HL-60/S4 (cell line): ENCODE results near the gene AQP12B.

Experiments used
- in situ Hi-C: fragments of 300-500 bp; cut with MboI; formaldehyde crosslinking; loops from 2 replicates; pipeline ENCODE4 v1.14.3; 2022; ENCODE audit warnings: low sequenced_read_pairs

AQP12B gene

GRCh38 chr2:240718896-240719490 is 36.3 kb upstream of the AQP12B start:
- in situ Hi-C loops = no loop called here

- in situ Hi-C loops = no loop called here
Measured at GRCh38 chr2:240717681-240718581, 35.2 kb upstream of the AQP12B start.

GRCh38 chr2:240717181-240717641 is 34.5 kb upstream of the AQP12B start:
- in situ Hi-C loops = no loop called here

GRCh38 chr2:240716130-240716798 is 33.6 kb upstream of the AQP12B start:
- in situ Hi-C loops = no loop called here

DNA sequence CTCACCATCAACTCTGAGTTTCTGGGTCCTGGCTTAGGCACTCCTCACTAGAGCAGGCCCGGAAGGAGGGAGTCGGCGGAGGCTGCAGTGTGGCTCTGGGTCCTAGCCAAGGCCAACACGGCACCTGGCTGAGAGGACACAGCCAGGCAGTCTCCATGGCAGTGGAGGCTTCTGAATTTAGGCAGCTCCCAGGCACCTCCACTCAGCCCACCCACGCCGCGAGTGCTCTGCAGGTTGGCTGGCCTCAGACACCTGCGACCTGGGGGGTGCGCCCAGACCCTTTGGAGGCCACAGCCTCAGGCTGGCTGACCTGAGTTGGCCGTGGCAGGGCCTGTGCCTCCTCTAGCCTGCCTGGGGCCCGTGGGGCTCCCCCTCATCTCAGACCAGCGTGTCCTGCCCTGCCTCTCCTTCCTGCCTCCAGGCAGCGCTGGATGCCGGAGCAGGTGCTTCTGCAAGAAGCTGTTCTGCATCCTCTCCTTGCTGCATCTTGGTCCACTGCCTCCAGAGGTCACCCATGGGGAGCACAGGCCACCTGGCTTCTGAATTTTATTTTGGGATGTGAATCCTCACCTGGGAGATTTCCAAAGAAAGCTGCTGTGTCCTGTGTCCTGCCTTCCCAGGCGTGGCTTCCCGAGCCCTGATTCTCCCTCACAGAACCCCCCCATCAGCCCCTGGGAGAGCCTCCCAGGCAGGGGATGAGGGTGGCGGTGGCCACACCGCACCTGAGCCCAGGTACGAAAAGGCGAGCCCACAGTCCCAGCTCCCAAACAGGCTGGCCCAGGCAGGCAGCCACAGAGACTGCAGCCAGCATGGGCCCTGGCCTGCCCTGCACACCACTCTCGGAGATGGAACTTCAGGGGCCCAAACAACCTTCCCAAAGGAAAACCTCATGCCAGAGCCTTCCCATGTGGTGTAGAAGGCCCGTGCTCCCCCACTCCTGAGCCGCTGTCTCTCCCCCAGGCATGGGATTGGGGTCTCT is 32.4 kb upstream of the AQP12B start:
- in situ Hi-C loops = no loop called here

GRCh38 chr2:240713928-240714746 is 31.5 kb upstream of the AQP12B start:
- in situ Hi-C loops = no loop called here

GRCh38 chr2:240713071-240713927 is 30.6 kb upstream of the AQP12B start:
- in situ Hi-C loops = no loop called here

GRCh38 chr2:240712121-240712520 is 29.4 kb upstream of the AQP12B start:
- in situ Hi-C loops = no loop called here

GRCh38 chr2:240711701-240712100 is 29.0 kb upstream of the AQP12B start:
- in situ Hi-C loops = no loop called here

- in situ Hi-C loops = no loop called here
Measured at GRCh38 chr2:240711296-240711695, 28.6 kb upstream of the AQP12B start.

DNA sequence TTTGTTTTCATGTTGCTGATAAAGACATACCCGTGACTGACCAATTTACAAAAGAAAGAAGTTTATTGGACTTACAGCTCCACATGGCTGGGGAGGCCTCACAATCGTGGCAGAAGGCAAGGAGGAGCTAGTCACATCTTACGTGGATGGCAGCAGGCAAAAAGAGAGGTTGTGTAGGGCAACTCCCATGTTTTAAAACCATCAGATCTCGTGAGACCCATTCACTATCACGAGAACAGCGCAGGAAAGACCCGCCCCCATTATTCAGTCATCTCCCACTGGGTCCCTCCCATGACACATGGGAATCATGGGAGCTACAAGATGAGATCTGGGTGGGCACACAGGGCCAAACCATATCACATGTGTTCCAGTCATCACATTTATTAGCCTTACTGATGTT is 25.8 kb upstream of the AQP12B start:
- in situ Hi-C loops = no loop called here

GRCh38 chr2:240707821-240708220 is 25.1 kb upstream of the AQP12B start:
- in situ Hi-C loops = no loop called here

DNA sequence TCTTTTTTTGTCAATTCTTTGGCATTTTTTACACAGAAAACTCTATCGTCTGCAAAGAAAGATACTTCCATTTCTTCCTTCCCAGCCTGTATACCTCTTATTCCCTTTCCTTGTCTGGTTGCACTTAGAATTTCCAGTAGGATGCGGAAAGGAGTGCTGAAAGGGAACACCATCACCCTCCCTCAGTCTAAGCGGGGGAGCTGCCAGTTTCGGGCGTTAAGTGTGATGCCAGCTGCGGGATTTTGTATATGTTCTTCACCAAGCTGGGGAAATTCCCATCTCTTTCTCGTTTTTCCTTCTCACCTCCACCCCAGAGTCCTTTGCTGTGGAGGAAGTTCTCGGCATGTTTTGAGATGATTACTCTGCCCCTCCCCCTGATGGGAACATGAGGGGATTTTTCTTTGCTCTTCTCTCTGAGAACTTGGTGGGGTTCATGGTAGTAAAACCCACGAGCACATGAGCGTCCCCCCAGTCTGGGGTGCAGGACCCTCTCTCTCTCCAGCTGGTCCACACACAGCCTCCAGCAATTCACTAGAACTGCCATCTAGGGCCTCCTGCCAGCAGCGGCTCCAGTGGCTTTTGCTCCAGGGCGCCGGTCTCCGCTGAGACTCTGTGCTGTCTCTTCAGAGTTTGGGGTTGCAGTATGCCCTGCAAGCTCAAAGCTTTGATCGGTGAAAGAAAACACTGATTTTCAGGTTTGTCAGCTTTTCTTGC is 24.5 kb upstream of the AQP12B start:
- in situ Hi-C loops = no loop called here

GRCh38 chr2:240705204-240705791 is 22.6 kb upstream of the AQP12B start:
- in situ Hi-C loops = no loop called here

GRCh38 chr2:240704651-240705050 is 22.0 kb upstream of the AQP12B start:
- in situ Hi-C loops = no loop called here

DNA sequence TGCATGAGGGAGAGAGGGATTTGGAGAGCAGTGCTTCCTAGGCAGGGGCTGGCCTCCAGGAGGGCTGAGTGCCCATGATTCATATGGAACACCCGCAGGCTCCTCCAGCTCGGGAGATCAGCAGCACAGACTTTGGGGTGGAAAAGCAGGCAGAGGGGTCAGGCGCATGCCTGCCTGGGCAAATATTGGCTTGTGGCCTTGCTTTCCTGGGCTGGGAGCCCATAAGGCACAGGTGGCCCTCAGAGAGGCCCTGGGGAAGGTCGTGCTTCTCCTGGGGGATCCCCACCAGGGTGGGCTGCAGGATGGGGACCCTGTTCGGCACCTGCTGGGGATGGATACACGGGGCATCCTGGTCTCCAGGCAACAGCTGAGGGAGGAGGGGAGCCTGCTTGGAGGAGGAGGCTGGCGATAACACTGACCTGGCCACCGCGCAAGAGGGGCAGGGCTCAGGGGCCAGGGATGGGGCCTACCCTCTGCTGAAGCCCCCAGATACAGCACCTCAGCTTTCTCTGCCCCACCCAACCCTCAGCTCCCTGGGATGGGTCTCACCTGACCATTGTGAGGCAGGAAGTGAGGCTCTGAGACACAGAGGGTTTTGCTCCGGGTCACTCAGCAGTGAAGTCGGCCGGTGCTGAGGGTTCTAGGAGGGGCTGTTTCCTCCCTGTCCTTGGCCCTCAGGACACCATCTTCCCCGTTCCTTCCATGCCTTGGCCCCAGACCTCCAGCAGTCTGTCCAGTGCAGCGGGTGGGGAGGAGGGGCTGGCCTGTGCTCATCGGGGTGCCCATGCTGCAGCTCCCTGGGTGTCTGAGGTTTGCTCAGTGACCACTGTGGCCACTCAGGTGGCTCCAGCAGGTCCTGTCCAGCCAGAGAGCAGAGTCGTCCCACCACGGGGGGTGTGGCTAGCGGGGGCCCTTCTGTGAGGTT is 21.0 kb upstream of the AQP12B start:
- in situ Hi-C loops = no loop called here

DNA sequence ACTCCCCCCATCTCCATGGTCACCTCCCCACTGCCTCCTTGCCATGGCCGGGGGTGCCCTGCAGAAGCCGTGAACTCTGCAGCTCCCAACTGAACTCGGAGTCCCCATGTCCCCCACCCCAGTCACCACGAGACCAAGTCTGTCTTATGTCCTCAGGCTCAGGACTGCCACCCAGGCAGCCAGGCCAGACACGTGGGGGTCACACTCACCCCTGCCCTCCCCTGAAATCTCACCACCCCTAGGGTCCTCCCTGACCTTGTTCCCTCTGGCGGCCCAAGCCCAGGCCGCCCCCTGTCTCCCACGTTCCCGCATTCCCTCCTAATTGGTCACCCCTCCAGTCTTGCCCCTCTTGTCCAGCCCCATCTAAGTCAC is 19.9 kb upstream of the AQP12B start:
- in situ Hi-C loops = no loop called here
